HepG2 (cell line): Measurements from ENCODE around the gene OR4K1. TPM values are rescaled to one million over a fixed set of nuclear protein-coding genes. Genes with fewer than 3 reads are reported as not detected.

Experiments
- ATAC-seq: fragments of 200-7000 bp; cut with Tn5 transposase; 3 replicates; pipeline ENCODE4 v1.9.1; 2020; ENCODE audit warnings: mild to moderate bottlenecking, moderate library complexity
- Bru-seq: library from RNA; stranded (reverse); fragments of 400-500 nt; gene quantifications from one replicate; lab custom pipeline; 2021; lab: Mats Ljungman, UMichigan
- BruChase-seq, 2 experiments: library from RNA; stranded (reverse); fragments of 400-500 nt; gene quantifications; one replicate each; lab custom pipeline; 2021; lab: Mats Ljungman, UMichigan
- BruUV-seq: library from RNA; stranded (reverse); fragments of 400-500 nt; replicated peaks from 2 replicates; lab custom pipeline; 2021; lab: Mats Ljungman, UMichigan
- CTCF ChIA-PET: fragments of 300-600 bp; formaldehyde crosslinking; extraction: SDS; loops from one replicate; lab custom pipeline; 2021; ENCODE audit warnings: low total read pairs, inconsistent platforms, low intra/inter-chr PET ratio; lab: Yijun Ruan, JAX
- POLR2A ChIA-PET: fragments of 350-600 bp; sonication (Branson Sonifier 250); formaldehyde crosslinking; loops from one replicate; lab custom pipeline; 2020; ENCODE audit warnings: antibody characterized with exemption, inconsistent platforms; lab: Yijun Ruan, JAX
- DNase-seq: peaks from one replicate; pipeline ENCODE4 v3.0.0-alpha.2; 2015; ENCODE audit warnings: low spot score
- FAIRE-seq: peaks from 3 replicates; lab custom pipeline; 2011; peaks lifted over from hg19 to GRCh38; lab: Jason Lieb, UNC
- H2AFZ ChIP-seq: one replicate; pipeline ENCODE4 v1.6.1; 2011; ENCODE audit warnings: low read length, inconsistent platforms
- H3K27ac ChIP-seq: fragments of 300-600 bp; 3 replicates; pipeline ENCODE4 v1.8.0; 2011; ENCODE audit warnings: mixed run types, mild to moderate bottlenecking, mixed read lengths, low read length, inconsistent platforms; ENCODE audit not compliant: insufficient read depth; ENCODE audit errors: extremely low read length
- H3K27me3 ChIP-seq, 2 experiments: fragments of 200-600 bp in 1 of 2; 2 replicates in 1 of 2; 3 replicates in 1 of 2; pipeline versions ENCODE4 v1.6.0 to v1.8.0; 2011; ENCODE audit warnings: low read length in 2 of 2, mild to moderate bottlenecking in 2 of 2, moderate library complexity in 2 of 2, inconsistent platforms in 1 of 2; ENCODE audit not compliant: insufficient read depth in 2 of 2, control insufficient read depth in 1 of 2
- H3K36me3 ChIP-seq, 2 experiments: fragments of 200-600 bp in 1 of 2; replicated peaks in 1 of 2; 2 replicates in 1 of 2; 3 replicates in 1 of 2; pipeline versions ENCODE4 v1.5.1 to v1.8.0; 2011; ENCODE audit warnings: low read length in 2 of 2, inconsistent platforms in 1 of 2; ENCODE audit not compliant: insufficient read depth in 2 of 2, control insufficient read depth in 1 of 2
- H3K4me1 ChIP-seq: 2 replicates; pipeline ENCODE4 v1.5.1; 2012; ENCODE audit warnings: low read length, inconsistent platforms; ENCODE audit not compliant: insufficient read depth
- H3K4me2 ChIP-seq: 2 replicates; pipeline ENCODE4 v1.6.0; 2011; ENCODE audit warnings: low read depth, low read length, inconsistent platforms
- H3K4me3 ChIP-seq, 3 experiments: fragments of 200-600 bp in 1 of 3; sonication (generic), shearing (Covaris generic) in 1 of 3; replicated peaks in 1 of 3; 2 replicates each; pipeline ENCODE4 v1.5.1; 2011 to 2016; ENCODE audit warnings: low read length in 3 of 3, inconsistent platforms in 2 of 3, low read depth in 2 of 3, mild to moderate bottlenecking in 2 of 3, control low read depth in 1 of 3, mixed read lengths in 1 of 3; ENCODE audit not compliant: insufficient read depth in 1 of 3
- H3K79me2 ChIP-seq: one replicate; pipeline ENCODE4 v1.6.1; 2011; ENCODE audit warnings: low read length, inconsistent platforms; ENCODE audit not compliant: insufficient read depth
- H3K9ac ChIP-seq: 2 replicates; pipeline ENCODE4 v1.6.0; 2011; ENCODE audit warnings: mild to moderate bottlenecking, low read depth, low read length, inconsistent platforms; ENCODE audit not compliant: insufficient read depth
- H3K9me3 ChIP-seq: 2 replicates; pipeline ENCODE4 v1.5.1; 2012; ENCODE audit warnings: mild to moderate bottlenecking, low read length
- H4K20me1 ChIP-seq: 2 replicates; pipeline ENCODE4 v1.6.0; 2011; ENCODE audit warnings: inconsistent platforms, mild to moderate bottlenecking, low read length, moderate library complexity; ENCODE audit not compliant: insufficient read depth
- ISL2 ChIP-seq: sonication (generic); formaldehyde crosslinking; IDR thresholded peaks from 2 replicates; pipeline ENCODE4 v1.5.0; 2020; ENCODE audit warnings: missing genetic modification reagents
- KAT2B ChIP-seq: fragments of 150-350 bp; IDR thresholded peaks from 2 replicates; pipeline ENCODE4 v1.6.1; 2014; ENCODE audit warnings: low read depth, low read length, borderline replicate concordance
- RBM39 ChIP-seq: fragments of 200-400 bp; formaldehyde crosslinking; IDR thresholded peaks from one replicate; pipeline ENCODE4 v1.6.1; 2018; ENCODE audit warnings: antibody characterized with exemption, mild to moderate bottlenecking, low read depth, low read length; ENCODE audit not compliant: poor library complexity, severe bottlenecking
- SNAI1 ChIP-seq: sonication (generic); formaldehyde crosslinking; IDR thresholded peaks from 2 replicates; pipeline ENCODE4 v1.5.0; 2020; ENCODE audit warnings: mild to moderate bottlenecking, missing genetic modification reagents, borderline replicate concordance
- STAT5B ChIP-seq: sonication (generic); formaldehyde crosslinking; IDR thresholded peaks from 2 replicates; pipeline ENCODE4 v1.4.0; 2020; ENCODE audit warnings: missing genetic modification reagents
- ZNF335 ChIP-seq: sonication (generic); formaldehyde crosslinking; IDR thresholded peaks from 2 replicates; pipeline ENCODE4 v1.4.0; 2020; ENCODE audit warnings: missing genetic modification reagents
- ZNF652 ChIP-seq: IDR thresholded peaks from 2 replicates; pipeline ENCODE4 v1.6.1; 2016; ENCODE audit warnings: low read depth, borderline replicate concordance
- ZNF7 ChIP-seq: IDR thresholded peaks from 2 replicates; pipeline ENCODE4 v1.6.1; 2016; ENCODE audit warnings: missing biosample characterization, missing genetic modification reagents
- WGBS: methylation state at CpG from one replicate; pipeline ENCODE4 v1.1.6; 2017; ENCODE audit warnings: low lambda C conversion rate; 5-methylcytosine and 5-hydroxymethylcytosine counted together
- in situ Hi-C: cut with HindIII; loops from 2 replicates; pipeline ENCODE4 v1.10.0; 2017; ENCODE audit warnings: low pct_unique_long_range_greater_than_20kb; ENCODE audit not compliant: extremely low pct_ligation_motif_present
- intact Hi-C: fragments of 100-400 bp; cut with micrococcal nuclease; formaldehyde crosslinking; loops from one replicate; pipeline ENCODE4 v1.10.0; 2022; ENCODE audit not compliant: unreplicated experiment
- long read RNA-seq, 2 experiments: library from RNA in 1 of 2; library from polyadenylated mRNA in 1 of 2; stranded (forward) in 1 of 2; unstranded in 1 of 2; transcript quantifications; one replicate each; pipeline ENCODE4 v2.0.0, GENCODE V29; 2019 to 2022
- polyA minus RNA-seq, 3 experiments: library from RNA; depleted of rRNA, polyadenylated mRNA; stranded (reverse); fragments of >200 nt; gene quantifications; 2 replicates each; pipeline ENCODE4 v1.2.3, GENCODE V29; 2011; ENCODE audit warnings: low replicate concordance in 1 of 3
- polyA plus RNA-seq, 8 experiments: library from polyadenylated mRNA; depleted of rRNA in 3 of 8; stranded (reverse) in 7 of 8; unstranded in 1 of 8; fragments of >200 nt; fragmentation: Illumina TruSeq in 4 of 8; extraction: Trizol in 4 of 8; gene quantifications; 2 replicates each; pipeline versions ENCODE4 v1.2.1 to v1.2.3, GENCODE V29; 2011 to 2016; ENCODE audit warnings: low read depth in 4 of 8, missing spikeins in 1 of 8, mixed read lengths in 1 of 8; ENCODE audit not compliant: insufficient read depth in 1 of 8
- total RNA-seq, 5 experiments: library from RNA; depleted of rRNA; stranded (reverse); fragments of >200 nt; fragmentation: Illumina TruSeq; extraction: Trizol; gene quantifications; 2 replicates each; pipeline ENCODE4 v1.2.3, GENCODE V29; 2016; ENCODE audit warnings: low read depth in 1 of 5
- TF ChIP-seq, protein P1 (sequence below): IDR thresholded peaks from 2 replicates; pipeline ENCODE4 v1.6.1; 2012; ENCODE audit warnings: low read length, improper control_type of control experiment

The OR4K1 gene, protein sequence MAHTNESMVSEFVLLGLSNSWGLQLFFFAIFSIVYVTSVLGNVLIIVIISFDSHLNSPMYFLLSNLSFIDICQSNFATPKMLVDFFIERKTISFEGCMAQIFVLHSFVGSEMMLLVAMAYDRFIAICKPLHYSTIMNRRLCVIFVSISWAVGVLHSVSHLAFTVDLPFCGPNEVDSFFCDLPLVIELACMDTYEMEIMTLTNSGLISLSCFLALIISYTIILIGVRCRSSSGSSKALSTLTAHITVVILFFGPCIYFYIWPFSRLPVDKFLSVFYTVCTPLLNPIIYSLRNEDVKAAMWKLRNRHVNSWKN
- total RNA-seq (2016; rRNA removed; fragmentation: Illumina TruSeq; extraction: Trizol) (not detected in 2 replicates), polyA plus RNA-seq (2011; rRNA removed) (not detected in 2 replicates), polyA minus RNA-seq (2011; rRNA and poly(A)+ RNA removed; ENCODE audit: low replicate concordance) (not detected in 2 replicates), Bru-seq, nascent RNA (not detected), BruChase-seq, experiment 1, labeled RNA remaining after a 6-hour chase (not detected), BruChase-seq, experiment 2, labeled RNA remaining after a 2-hour chase (not detected)
- total RNA-seq (2016; cell fraction: cytosol; rRNA removed; fragmentation: Illumina TruSeq; extraction: Trizol; ENCODE audit: low read depth), result not detected in 2 replicates
- total RNA-seq (2016; cell fraction: insoluble cytoplasmic fraction; rRNA removed; fragmentation: Illumina TruSeq; extraction: Trizol), result not detected in 2 replicates
- not detected in 2 replicates for total RNA-seq (2016; cell fraction: membrane; rRNA removed; fragmentation: Illumina TruSeq; extraction: Trizol)
- total RNA-seq (2016; cell fraction: nucleus; rRNA removed; fragmentation: Illumina TruSeq; extraction: Trizol), result not detected in 2 replicates
- polyA plus RNA-seq (2011; cell fraction: cytosol; rRNA removed), result not detected in 2 replicates
- not detected in 2 replicates for polyA plus RNA-seq (2011; cell fraction: nucleus; rRNA removed)
- not detected in 2 replicates for polyA plus RNA-seq (2012)
- polyA plus RNA-seq (2016; cell fraction: cytosol; fragmentation: Illumina TruSeq; extraction: Trizol; ENCODE audit: low read depth), result not detected in 2 replicates
- polyA plus RNA-seq (2016; cell fraction: insoluble cytoplasmic fraction; fragmentation: Illumina TruSeq; extraction: Trizol; ENCODE audit: low read depth), result not detected in 2 replicates
- polyA plus RNA-seq (2016; cell fraction: membrane; fragmentation: Illumina TruSeq; extraction: Trizol; ENCODE audit: low read depth), result not detected in 2 replicates
- not detected in 2 replicates for polyA plus RNA-seq (2016; cell fraction: nucleus; fragmentation: Illumina TruSeq; extraction: Trizol; ENCODE audit: insufficient read depth, low read depth)
- polyA minus RNA-seq (2011; cell fraction: cytosol; rRNA and poly(A)+ RNA removed), result not detected in 2 replicates
- not detected in 2 replicates for polyA minus RNA-seq (2011; cell fraction: nucleus; rRNA and poly(A)+ RNA removed)
- long read RNA-seq, experiment 1, result 0 reads
- long read RNA-seq, experiment 2, result 0 reads

DNA sequence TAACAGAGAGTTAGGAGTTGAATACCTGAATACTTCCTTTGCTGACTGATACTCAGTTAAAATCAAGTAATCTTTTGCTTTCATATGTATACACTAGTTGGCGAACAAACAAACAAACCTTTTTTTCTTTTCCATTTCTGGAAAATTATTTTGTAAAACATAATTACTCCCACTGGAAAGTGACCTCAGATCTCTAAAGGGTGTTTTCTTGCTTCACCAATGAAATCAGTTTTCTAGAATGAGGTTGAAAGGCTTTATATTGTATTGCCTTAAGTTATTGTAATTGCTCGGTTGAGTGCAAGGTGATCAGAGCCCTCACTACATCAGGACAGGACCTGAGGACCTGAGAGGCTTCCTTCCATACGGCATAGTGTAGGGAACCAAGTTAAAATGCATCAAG is at the start of gene OR4K1:
Gene OR4K1 (plus strand): TSS at position 301 of the 400 bp plus-strand sequence. CDS start 4,750 bp downstream, outside the sequence.
- Histone ChIP-seq H4K20me1 (no peaks in the 10 kb centered on the region), H3K27ac (no peak within 1 kb of the TSS), H3K4me1 (no peaks in the 10 kb centered on the region), H3K9me3 (no peaks in the 10 kb centered on the region), H2AFZ (no peak within 1 kb of the TSS), H3K36me3 (no peaks in the 10 kb centered on the region), H3K4me3 (no peak within 1 kb of the TSS), H3K27me3 (no peaks in the 10 kb centered on the region), H3K4me2 (no peak within 1 kb of the TSS), H3K79me2 (no peaks in the 10 kb centered on the region), H3K9ac (no peak within 1 kb of the TSS)
- intact Hi-C loops, result no loop called here
- FAIRE-seq, result no peak
- in situ Hi-C loops, result no loop called here
- ChIA-PET POLR2A (no interaction called here), CTCF (no interaction called here)
- no peak for TF ChIP-seq STAT5B (CRISPR knock-in tag)
- no peak for ATAC-seq
- 6% methylated on average over 3 of the region's 3 CpGs for WGBS
- BruUV-seq, result no TSS peak
- no peak for DNase-seq

DNA sequence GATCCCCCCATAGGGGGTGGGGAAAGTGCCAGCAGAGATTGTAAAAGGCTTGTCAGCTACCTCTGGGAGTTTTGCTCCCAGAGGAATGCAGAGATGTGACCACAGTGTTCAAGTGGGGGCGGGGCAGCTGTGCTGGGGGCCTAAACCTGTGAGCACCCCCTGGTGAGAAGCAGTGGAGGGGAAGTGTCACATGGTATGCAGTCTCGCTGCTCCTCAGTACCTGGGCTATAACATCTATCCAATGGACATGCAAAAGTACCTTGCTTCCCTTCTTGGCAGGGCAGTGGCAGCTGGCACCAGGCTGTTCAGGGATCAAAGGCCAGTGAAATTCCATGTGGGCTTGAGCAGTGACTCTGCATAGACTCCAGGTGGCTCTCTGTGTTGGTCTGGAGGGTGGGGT is 35.4 kb upstream of the OR4K1 start:
- WGBS, result 0% methylated on average over 1 of the region's 2 CpGs
- in situ Hi-C loops, result no loop called here
- no peak for TF ChIP-seq ZNF7
- TF ChIP-seq, protein P1, sequence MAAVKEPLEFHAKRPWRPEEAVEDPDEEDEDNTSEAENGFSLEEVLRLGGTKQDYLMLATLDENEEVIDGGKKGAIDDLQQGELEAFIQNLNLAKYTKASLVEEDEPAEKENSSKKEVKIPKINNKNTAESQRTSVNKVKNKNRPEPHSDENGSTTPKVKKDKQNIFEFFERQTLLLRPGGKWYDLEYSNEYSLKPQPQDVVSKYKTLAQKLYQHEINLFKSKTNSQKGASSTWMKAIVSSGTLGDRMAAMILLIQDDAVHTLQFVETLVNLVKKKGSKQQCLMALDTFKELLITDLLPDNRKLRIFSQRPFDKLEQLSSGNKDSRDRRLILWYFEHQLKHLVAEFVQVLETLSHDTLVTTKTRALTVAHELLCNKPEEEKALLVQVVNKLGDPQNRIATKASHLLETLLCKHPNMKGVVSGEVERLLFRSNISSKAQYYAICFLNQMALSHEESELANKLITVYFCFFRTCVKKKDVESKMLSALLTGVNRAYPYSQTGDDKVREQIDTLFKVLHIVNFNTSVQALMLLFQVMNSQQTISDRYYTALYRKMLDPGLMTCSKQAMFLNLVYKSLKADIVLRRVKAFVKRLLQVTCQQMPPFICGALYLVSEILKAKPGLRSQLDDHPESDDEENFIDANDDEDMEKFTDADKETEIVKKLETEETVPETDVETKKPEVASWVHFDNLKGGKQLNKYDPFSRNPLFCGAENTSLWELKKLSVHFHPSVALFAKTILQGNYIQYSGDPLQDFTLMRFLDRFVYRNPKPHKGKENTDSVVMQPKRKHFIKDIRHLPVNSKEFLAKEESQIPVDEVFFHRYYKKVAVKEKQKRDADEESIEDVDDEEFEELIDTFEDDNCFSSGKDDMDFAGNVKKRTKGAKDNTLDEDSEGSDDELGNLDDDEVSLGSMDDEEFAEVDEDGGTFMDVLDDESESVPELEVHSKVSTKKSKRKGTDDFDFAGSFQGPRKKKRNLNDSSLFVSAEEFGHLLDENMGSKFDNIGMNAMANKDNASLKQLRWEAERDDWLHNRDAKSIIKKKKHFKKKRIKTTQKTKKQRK, result no peak
- no peak for TF ChIP-seq KAT2B
- TF ChIP-seq ZNF652, result no peak
- TF ChIP-seq SNAI1 (CRISPR knock-in tag), result no peak
- no peak for TF ChIP-seq ISL2
- TF ChIP-seq RBM39, result no peak
- TF ChIP-seq ZNF335 (CRISPR knock-in tag), result no peak

More for the DNA sequence above, 35.4 kb upstream of the OR4K1 start:
- Histone ChIP-seq H3K79me2 (no peaks in the 10 kb centered on the region), H3K9ac (no peak overlapping the region), H3K4me1 (no peaks in the 10 kb centered on the region), H3K36me3 (no peaks in the 10 kb centered on the region), H3K27me3 (no peaks in the 10 kb centered on the region), H3K4me2 (no peak overlapping the region), H3K4me3 (no peak overlapping the region), H3K9me3 (peaks cover 86% of the 10 kb centered on the region), H2AFZ (no peak overlapping the region), H3K27ac (no peak overlapping the region), H4K20me1 (no peaks in the 10 kb centered on the region)
- no peak for DNase-seq
- intact Hi-C loops, result no loop called here
- ATAC-seq, result no peak
- no TSS peak for BruUV-seq
- FAIRE-seq, result no peak
- POLR2A ChIA-PET, result no interaction called here
- CTCF ChIA-PET, result no interaction called here
